ENCODE measurements around the gene NEK1. TPM values are rescaled to one million over a fixed set of nuclear protein-coding genes. Genes with fewer than 3 reads are reported as not detected.

Gene NEK1
- polyA plus RNA-seq, 1 donor from 2014 or later, result 17.1 TPM

DNA sequence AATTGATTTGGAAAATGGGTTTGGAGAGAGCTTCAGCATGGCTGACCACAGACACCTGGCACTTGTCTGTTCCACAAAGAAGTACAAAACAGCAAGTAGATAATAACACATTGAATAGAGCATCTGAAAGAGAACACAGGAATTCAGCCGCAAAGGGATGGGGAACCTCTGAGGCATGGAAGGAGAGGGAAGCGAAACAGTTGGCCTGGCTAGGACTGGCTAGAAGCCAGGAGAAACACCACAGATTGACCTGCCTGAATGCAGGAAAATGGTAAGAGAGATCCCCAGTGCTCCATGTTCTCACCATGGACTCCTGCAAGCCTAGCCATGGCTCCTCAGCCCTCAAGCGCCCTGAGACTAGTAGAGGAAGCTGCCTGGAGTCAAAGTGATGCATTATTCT lies 171.9 kb downstream of the NEK1 start:
- Histone ChIP-seq H2AFZ (ENCODE audit: low read depth, low read length) (no peak overlapping the region), H3K9me3 (ENCODE audit: low read length) (no peaks in the 10 kb centered on the region), H4K20me1 (ENCODE audit: insufficient read depth) (no peaks in the 10 kb centered on the region), H3K27me3 (ENCODE audit: insufficient read depth, low read depth, low read length) (no peaks in the 10 kb centered on the region), H3K79me2 (replicated peaks; ENCODE audit: insufficient read depth, low read length) (no peaks in the 10 kb centered on the region), H3F3A (ENCODE audit: insufficient read depth, low read length, poor library complexity, severe bottlenecking) (no peaks in the 10 kb centered on the region), H3K9me2 (ENCODE audit: insufficient read depth, low read length) (no peaks in the 10 kb centered on the region), H3K36me3 (ENCODE audit: insufficient read depth, low read length) (no peaks in the 10 kb centered on the region), H3K9ac (ENCODE audit: low read length) (no peak overlapping the region), H3K4me3 (ENCODE audit: low read length) (no peak overlapping the region), H3K27ac (ENCODE audit: low read length) (no peak overlapping the region), H3K4me2 (ENCODE audit: low read length) (no peak overlapping the region)
- TF ChIP-seq POLR2AphosphoS5 (IDR thresholded peaks at IDR 0.05) (no peak), SMC3 (conservative IDR thresholded peaks at IDR 0.05; ENCODE audit: poor library complexity) (no peak), EZH2 (IDR thresholded peaks at IDR 0.05; ENCODE audit: borderline replicate concordance, insufficient read depth, low read length, poor library complexity, severe bottlenecking) (no peak), EP300 (conservative IDR thresholded peaks at IDR 0.05; ENCODE audit: poor library complexity, severe bottlenecking) (no peak), TAF1 (IDR thresholded peaks at IDR 0.05; ENCODE audit: low read depth) (no peak), MXI1 (conservative IDR thresholded peaks at IDR 0.05; ENCODE audit: poor library complexity, severe bottlenecking) (no peak), RAD21 (conservative IDR thresholded peaks at IDR 0.05) (no peak)
- TF ChIP-seq, protein P1, sequence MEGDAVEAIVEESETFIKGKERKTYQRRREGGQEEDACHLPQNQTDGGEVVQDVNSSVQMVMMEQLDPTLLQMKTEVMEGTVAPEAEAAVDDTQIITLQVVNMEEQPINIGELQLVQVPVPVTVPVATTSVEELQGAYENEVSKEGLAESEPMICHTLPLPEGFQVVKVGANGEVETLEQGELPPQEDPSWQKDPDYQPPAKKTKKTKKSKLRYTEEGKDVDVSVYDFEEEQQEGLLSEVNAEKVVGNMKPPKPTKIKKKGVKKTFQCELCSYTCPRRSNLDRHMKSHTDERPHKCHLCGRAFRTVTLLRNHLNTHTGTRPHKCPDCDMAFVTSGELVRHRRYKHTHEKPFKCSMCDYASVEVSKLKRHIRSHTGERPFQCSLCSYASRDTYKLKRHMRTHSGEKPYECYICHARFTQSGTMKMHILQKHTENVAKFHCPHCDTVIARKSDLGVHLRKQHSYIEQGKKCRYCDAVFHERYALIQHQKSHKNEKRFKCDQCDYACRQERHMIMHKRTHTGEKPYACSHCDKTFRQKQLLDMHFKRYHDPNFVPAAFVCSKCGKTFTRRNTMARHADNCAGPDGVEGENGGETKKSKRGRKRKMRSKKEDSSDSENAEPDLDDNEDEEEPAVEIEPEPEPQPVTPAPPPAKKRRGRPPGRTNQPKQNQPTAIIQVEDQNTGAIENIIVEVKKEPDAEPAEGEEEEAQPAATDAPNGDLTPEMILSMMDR (IDR thresholded peaks at IDR 0.05; ENCODE audit: poor library complexity, severe bottlenecking), result no peak
- TF ChIP-seq, protein P2, sequence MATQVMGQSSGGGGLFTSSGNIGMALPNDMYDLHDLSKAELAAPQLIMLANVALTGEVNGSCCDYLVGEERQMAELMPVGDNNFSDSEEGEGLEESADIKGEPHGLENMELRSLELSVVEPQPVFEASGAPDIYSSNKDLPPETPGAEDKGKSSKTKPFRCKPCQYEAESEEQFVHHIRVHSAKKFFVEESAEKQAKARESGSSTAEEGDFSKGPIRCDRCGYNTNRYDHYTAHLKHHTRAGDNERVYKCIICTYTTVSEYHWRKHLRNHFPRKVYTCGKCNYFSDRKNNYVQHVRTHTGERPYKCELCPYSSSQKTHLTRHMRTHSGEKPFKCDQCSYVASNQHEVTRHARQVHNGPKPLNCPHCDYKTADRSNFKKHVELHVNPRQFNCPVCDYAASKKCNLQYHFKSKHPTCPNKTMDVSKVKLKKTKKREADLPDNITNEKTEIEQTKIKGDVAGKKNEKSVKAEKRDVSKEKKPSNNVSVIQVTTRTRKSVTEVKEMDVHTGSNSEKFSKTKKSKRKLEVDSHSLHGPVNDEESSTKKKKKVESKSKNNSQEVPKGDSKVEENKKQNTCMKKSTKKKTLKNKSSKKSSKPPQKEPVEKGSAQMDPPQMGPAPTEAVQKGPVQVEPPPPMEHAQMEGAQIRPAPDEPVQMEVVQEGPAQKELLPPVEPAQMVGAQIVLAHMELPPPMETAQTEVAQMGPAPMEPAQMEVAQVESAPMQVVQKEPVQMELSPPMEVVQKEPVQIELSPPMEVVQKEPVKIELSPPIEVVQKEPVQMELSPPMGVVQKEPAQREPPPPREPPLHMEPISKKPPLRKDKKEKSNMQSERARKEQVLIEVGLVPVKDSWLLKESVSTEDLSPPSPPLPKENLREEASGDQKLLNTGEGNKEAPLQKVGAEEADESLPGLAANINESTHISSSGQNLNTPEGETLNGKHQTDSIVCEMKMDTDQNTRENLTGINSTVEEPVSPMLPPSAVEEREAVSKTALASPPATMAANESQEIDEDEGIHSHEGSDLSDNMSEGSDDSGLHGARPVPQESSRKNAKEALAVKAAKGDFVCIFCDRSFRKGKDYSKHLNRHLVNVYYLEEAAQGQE (IDR thresholded peaks at IDR 0.05; ENCODE audit: borderline replicate concordance), result no peak

DNA sequence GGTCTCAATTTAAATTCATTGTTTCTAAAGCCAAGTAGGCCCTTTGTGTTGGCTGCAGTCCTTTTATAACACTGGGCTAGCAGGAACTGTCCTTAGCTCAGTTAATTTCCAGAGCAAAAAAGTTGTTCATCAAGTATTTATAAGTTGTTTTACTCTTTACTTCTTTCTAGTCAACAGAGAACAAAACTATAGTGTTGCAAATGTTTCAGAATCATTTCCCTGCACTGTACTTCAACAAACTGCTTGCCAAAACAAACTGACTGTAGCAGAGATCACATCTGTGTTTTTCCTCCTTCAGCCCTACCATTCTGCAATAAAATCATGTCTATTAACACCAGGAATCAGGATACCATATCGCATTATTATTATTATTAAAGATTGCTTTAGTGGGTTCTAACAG lies 173.1 kb downstream of the NEK1 start:
- H3K9me3 ChIP-seq (ENCODE audit: low read length), result no peaks in the 10 kb centered on the region
- no peaks in the 10 kb centered on the region for H4K20me1 ChIP-seq (ENCODE audit: insufficient read depth)
- no peak overlapping the region for H2AFZ ChIP-seq (ENCODE audit: low read depth, low read length)
- H3F3A ChIP-seq (ENCODE audit: insufficient read depth, low read length, poor library complexity, severe bottlenecking), result no peaks in the 10 kb centered on the region
- H3K9me2 ChIP-seq (ENCODE audit: insufficient read depth, low read length), result no peaks in the 10 kb centered on the region
- no peak for TF ChIP-seq EP300 (conservative IDR thresholded peaks at IDR 0.05; ENCODE audit: poor library complexity, severe bottlenecking)
- TF ChIP-seq POLR2AphosphoS5 (IDR thresholded peaks at IDR 0.05), result no peak
- TF ChIP-seq EZH2 (IDR thresholded peaks at IDR 0.05; ENCODE audit: borderline replicate concordance, insufficient read depth, low read length, poor library complexity, severe bottlenecking), result no peak
- TF ChIP-seq, protein P1 (IDR thresholded peaks at IDR 0.05; ENCODE audit: poor library complexity, severe bottlenecking), result no peak
- TF ChIP-seq TAF1 (IDR thresholded peaks at IDR 0.05; ENCODE audit: low read depth), result no peak
- TF ChIP-seq, protein P2 (IDR thresholded peaks at IDR 0.05; ENCODE audit: borderline replicate concordance), result no peak
- TF ChIP-seq MXI1 (conservative IDR thresholded peaks at IDR 0.05; ENCODE audit: poor library complexity, severe bottlenecking), result no peak
- TF ChIP-seq RAD21 (conservative IDR thresholded peaks at IDR 0.05), result no peak
- H3K36me3 ChIP-seq (ENCODE audit: insufficient read depth, low read length), result no peaks in the 10 kb centered on the region
- no peak overlapping the region for H3K9ac ChIP-seq (ENCODE audit: low read length)
- H3K4me3 ChIP-seq (ENCODE audit: low read length), result no peak overlapping the region
- no peaks in the 10 kb centered on the region for H3K27me3 ChIP-seq (ENCODE audit: insufficient read depth, low read depth, low read length)
- no peak overlapping the region for H3K4me2 ChIP-seq (ENCODE audit: low read length)
- no peaks in the 10 kb centered on the region for H3K79me2 ChIP-seq (replicated peaks; ENCODE audit: insufficient read depth, low read length)
- H3K27ac ChIP-seq (ENCODE audit: low read length), result no peak overlapping the region
